Natural killer cell treated with Interleukin-12 subunit alpha and Interleukin-12 subunit beta and Interleukin-15 and Interleukin-18, amount 100 ng/mL, for 72 hours (primary cell): ENCODE measurements around the gene SLC37A3. TPM values are rescaled to one million over a fixed set of nuclear protein-coding genes. Genes with fewer than 3 reads are reported as not detected.
"Not testable (repeated sequence)": the region's sequence is repeated elsewhere in the genome, so short reads cannot be mapped to it uniquely, and the experiment has no call there.

Experiments
- ATAC-seq, 2 donors: fragments of 150-1000 bp; cut with Tn5 transposase in 1 of 2; sonication (Bioruptor Pico), chemical (Tn5 transposase) in 1 of 2; 2 replicates each; pipeline ENCODE4 v1.10.0; 2021
- DNase-seq: peaks from one replicate; pipeline ENCODE4 v3.0.0; 2022; ENCODE audit warnings: low spot score
- H3K27ac Mint-ChIP-seq, 2 donors: 1 replicate in 1 of 2; 2 replicates in 1 of 2; pipeline ENCODE4 v1.8.0; 2022; ENCODE audit warnings: mixed read lengths in 2 of 2, mild to moderate bottlenecking in 1 of 2, moderate library complexity in 1 of 2
- H3K27me3 Mint-ChIP-seq, 2 donors: 1 replicate in 1 of 2; 2 replicates in 1 of 2; pipeline ENCODE4 v1.8.0; 2022; ENCODE audit warnings: mixed read lengths in 2 of 2
- H3K36me3 Mint-ChIP-seq: one replicate; pipeline ENCODE4 v1.8.0; 2022; ENCODE audit warnings: mixed read lengths
- H3K4me1 Mint-ChIP-seq, 2 donors: 1 replicate in 1 of 2; 2 replicates in 1 of 2; pipeline ENCODE4 v1.8.0; 2022; ENCODE audit warnings: low read depth in 2 of 2, mixed read lengths in 2 of 2, mild to moderate bottlenecking in 1 of 2
- H3K4me3 Mint-ChIP-seq: one replicate; pipeline ENCODE4 v1.8.0; 2022; ENCODE audit warnings: mixed read lengths
- H3K9me3 Mint-ChIP-seq: 2 replicates; pipeline ENCODE4 v1.8.0; 2022; ENCODE audit warnings: mixed read lengths
- total RNA-seq, 2 donors: library from RNA; stranded (reverse); gene quantifications; one replicate each; pipeline ENCODE4 v1.2.3, GENCODE V29; 2022

The SLC37A3 gene
- total RNA-seq, 2 donors from 2014 or later: 26.3 to 51.5 TPM

DNA sequence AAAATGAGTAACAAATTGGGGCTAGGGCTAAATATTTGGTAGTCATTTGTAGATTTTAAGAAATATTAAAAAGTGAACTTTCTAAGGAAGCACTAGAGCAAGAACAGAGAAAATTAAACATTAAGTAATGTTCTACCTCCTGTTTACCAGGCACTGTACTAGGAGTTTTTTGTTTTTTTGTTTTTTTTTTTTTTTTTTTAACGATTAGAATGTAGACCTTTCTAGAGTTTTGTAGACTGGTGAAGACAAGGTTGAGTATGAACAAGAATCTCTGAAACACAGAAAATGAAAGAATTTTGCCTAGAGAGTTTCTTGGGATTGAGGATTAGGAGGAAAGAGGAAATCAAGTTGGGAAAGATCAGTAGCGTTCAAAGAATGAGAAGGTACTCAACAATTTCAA, 73.6 kb downstream of the SLC37A3 start:
- Mint-ChIP-seq H3K36me3 (no peaks in the 10 kb centered on the region), H3K27me3 (no peaks in the 10 kb centered on the region), H3K9me3 (no peaks in the 10 kb centered on the region), H3K4me3 (no peak overlapping the region), H3K27ac (no peak overlapping the region), H3K4me1 (no peaks in the 10 kb centered on the region)
- no peak for ATAC-seq
- DNase-seq: no peak

GRCh38 chr7:140322759-140323158, 75.6 kb downstream of the SLC37A3 start:
- no peak overlapping the region for H3K27ac Mint-ChIP-seq
- no peaks in the 10 kb centered on the region for H3K36me3 Mint-ChIP-seq
- no peak for DNase-seq
- H3K9me3 Mint-ChIP-seq: no peaks in the 10 kb centered on the region
- H3K4me3 Mint-ChIP-seq: no peak overlapping the region
- peaks cover 0 to 1% of the 10 kb centered on the region in 2 donors for H3K27me3 Mint-ChIP-seq
- no peak for ATAC-seq
- H3K4me1 Mint-ChIP-seq: no peaks in the 10 kb centered on the region

- H3K9me3 Mint-ChIP-seq, DNase-seq, H3K4me3 Mint-ChIP-seq, H3K36me3 Mint-ChIP-seq, H3K4me1 Mint-ChIP-seq, H3K27ac Mint-ChIP-seq, ATAC-seq: not testable (repeated sequence)
- H3K27me3 Mint-ChIP-seq: peaks cover 0 to 12% of the 10 kb centered on the region in 2 donors
Observed at GRCh38 chr7:140320078-140320477, 78.3 kb downstream of the SLC37A3 start.

DNA sequence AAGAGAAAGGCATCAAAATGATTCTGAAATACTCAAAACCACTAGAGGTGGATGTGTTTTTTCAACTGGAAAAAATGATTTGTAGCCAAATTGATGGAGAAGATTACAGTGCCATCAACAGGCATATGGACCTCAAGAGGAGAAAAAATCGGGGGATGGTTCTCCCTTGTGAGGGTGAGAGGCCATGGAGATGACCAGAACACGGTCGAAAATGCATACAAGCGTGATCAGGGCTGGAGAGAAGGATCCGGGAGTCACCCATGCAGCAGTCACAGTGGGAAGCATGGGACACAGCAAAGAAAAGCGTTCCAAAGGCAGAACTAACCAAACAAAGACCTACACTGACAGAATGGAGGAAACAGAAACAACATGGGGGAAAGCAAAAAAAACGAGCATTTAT, 80.3 kb downstream of the SLC37A3 start:
- no peak for ATAC-seq
- Mint-ChIP-seq H3K27ac (no peak overlapping the region), H3K36me3 (no peaks in the 10 kb centered on the region), H3K27me3 (peaks cover 0 to 12% of the 10 kb centered on the region in 2 donors), H3K9me3 (no peaks in the 10 kb centered on the region), H3K4me3 (no peak overlapping the region), H3K4me1 (peaks cover 0 to 7% of the 10 kb centered on the region in 2 donors)
- no peak for DNase-seq

GRCh38 chr7:140317597-140317996, 80.7 kb downstream of the SLC37A3 start:
- DNase-seq: no peak
- no peak overlapping the region for H3K4me3 Mint-ChIP-seq
- H3K27ac Mint-ChIP-seq: no peak overlapping the region
- ATAC-seq: no peak
- H3K27me3 Mint-ChIP-seq: peaks cover 0 to 12% of the 10 kb centered on the region in 2 donors
- no peaks in the 10 kb centered on the region for H3K36me3 Mint-ChIP-seq
- H3K9me3 Mint-ChIP-seq: no peaks in the 10 kb centered on the region
- H3K4me1 Mint-ChIP-seq: peaks cover 4 to 7% of the 10 kb centered on the region in 2 donors

- DNase-seq (no peak), ATAC-seq (peak; percentile 45 to 74)
- Mint-ChIP-seq H3K4me1 (peaks cover 5 to 14% of the 10 kb centered on the region in 2 donors), H3K36me3 (peaks cover 7% of the 10 kb centered on the region), H3K27ac (no peak overlapping the region), H3K9me3 (no peaks in the 10 kb centered on the region), H3K4me3 (no peak overlapping the region), H3K27me3 (peaks cover 0 to 17% of the 10 kb centered on the region in 2 donors)
Observed at GRCh38 chr7:140316165-140316661, 82.1 kb downstream of the SLC37A3 start.

DNA sequence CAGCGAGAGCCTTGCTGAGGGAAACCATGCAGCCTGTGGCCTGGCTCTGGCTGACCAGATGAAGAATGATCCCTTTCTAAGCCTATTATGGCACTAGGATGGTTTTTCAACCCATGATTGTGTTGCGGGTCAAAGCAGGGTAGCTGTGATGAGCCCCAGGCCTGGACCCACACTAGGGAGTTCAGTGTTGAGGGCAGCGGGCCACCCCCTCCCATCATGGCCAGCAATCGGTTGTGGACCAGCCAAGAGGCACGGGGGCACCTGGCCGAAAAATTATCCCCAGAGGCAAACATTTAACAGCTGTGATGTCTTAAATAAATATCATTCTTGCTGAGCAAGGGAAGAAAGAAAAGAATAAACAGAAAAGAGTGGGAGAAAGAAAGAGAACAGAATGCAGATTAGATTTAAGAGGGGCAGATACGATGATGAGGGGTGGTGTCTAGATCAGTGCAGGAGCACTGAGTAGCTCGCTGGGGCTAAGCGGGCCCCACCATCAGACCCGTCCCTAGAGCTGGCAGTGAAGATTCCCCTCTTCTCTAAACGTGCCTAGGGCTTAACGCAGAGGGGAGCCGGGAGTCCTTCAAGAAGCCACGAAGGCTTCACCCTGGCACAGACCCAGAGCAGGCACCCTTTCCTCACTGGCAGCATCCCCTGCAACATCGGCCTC, 82.7 kb downstream of the SLC37A3 start:
- no peaks in the 10 kb centered on the region for H3K9me3 Mint-ChIP-seq
- no peak overlapping the region for H3K4me3 Mint-ChIP-seq
- H3K27ac Mint-ChIP-seq: no peak overlapping the region
- peaks cover 8 to 17% of the 10 kb centered on the region in 2 donors for H3K4me1 Mint-ChIP-seq
- peaks cover 0 to 17% of the 10 kb centered on the region in 2 donors for H3K27me3 Mint-ChIP-seq
- H3K36me3 Mint-ChIP-seq: peaks cover 7% of the 10 kb centered on the region
- ATAC-seq (no peak), DNase-seq (no peak)

DNA sequence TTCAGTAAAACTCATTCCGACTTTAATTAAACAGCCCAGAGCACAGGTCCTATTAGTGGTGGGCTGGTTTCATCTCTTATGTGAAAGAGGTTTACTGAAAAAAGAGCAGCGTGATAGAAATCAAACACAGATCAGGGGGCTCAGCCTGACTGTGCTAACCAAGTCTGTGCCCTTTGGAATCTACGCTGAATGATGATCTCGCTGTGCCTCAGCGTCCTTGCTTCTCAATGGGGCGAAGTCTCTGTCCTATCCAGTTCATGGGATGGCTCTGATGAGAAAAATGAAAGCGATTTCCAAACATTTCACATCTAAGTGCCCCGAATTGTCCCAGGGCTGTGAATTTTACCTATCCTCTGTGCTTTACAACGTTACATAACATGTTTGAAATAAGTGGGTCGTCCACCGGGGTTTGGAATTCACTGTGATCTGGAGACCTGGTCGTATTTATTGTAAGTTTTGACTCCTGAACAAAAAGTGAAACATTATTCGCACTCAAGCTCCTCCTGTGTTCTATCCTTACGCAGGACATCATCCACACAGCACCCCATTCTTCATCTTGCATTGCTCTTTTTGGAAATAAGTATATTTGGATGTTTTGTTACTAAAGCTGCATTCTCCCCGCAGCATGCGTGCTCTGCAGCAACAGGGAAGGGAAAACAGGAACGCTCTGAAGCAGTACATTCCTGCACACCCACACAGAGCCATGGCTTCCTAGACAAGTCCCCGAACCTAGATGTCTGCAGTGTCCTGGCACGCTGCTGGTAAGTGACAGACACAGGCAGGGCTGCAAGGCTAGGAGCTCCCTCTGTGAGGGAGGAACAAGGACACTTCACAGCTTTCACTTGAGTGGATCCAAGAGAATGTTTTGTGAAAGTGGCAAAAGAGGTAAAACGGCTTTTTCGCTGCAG, 83.5 kb downstream of the SLC37A3 start:
- Mint-ChIP-seq H3K36me3 (peaks cover 7% of the 10 kb centered on the region), H3K27me3 (peaks cover 0 to 17% of the 10 kb centered on the region in 2 donors), H3K4me3 (no peak overlapping the region), H3K9me3 (no peaks in the 10 kb centered on the region), H3K4me1 (peaks cover 12 to 18% of the 10 kb centered on the region in 2 donors), H3K27ac (no peak overlapping the region)
- DNase-seq (no peak), ATAC-seq (no peak)

DNA sequence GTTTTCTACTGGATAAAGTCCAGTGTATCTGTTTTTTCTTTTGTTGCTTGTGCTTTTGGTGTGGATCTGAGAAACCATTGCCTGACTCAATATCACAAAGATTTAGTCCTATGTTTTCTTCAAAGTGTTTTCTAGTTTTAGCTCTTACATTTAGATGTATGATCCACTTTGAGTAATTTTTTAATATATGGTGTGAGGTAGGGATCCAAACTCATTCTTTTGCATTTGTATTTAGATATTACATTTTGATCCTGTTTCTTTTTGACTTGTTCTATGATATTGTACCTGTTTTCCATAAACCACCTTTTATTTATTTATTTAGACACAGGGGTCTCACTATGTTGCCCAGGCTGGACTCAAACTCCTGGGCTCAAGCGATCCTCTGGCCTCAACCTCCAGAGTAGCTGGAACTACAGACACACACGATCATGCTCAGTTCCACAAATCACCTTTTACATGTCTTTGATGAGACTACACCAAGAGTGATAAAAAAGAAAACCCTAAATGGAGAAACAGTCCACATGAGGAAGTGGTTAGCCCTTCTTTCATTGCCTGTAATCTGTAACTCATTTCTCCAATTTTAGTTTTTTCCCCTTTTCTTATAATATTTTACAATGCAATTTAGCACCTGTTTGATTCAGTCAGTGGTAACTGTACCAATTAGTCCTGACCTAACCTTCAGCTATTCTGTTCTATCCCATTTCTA, 86.0 kb downstream of the SLC37A3 start:
- ATAC-seq (no peak), DNase-seq (no peak)
- peaks cover 0 to 15% of the 10 kb centered on the region in 2 donors for H3K27me3 Mint-ChIP-seq
- peaks cover 7% of the 10 kb centered on the region for H3K36me3 Mint-ChIP-seq
- no peaks in the 10 kb centered on the region for H3K9me3 Mint-ChIP-seq
- H3K27ac Mint-ChIP-seq: no peak overlapping the region
- H3K4me3 Mint-ChIP-seq: peak overlapping the region; percentile 6
- peaks cover 12 to 21% of the 10 kb centered on the region in 2 donors for H3K4me1 Mint-ChIP-seq

GRCh38 chr7:140311128-140311527, 87.2 kb downstream of the SLC37A3 start:
- H3K27me3 Mint-ChIP-seq: peaks cover 0 to 14% of the 10 kb centered on the region in 2 donors
- not testable (repeated sequence) for H3K9me3 Mint-ChIP-seq, H3K4me3 Mint-ChIP-seq, H3K36me3 Mint-ChIP-seq, DNase-seq, H3K27ac Mint-ChIP-seq, ATAC-seq
- H3K4me1 Mint-ChIP-seq: peaks cover 12 to 15% of the 10 kb centered on the region in 2 donors

DNA sequence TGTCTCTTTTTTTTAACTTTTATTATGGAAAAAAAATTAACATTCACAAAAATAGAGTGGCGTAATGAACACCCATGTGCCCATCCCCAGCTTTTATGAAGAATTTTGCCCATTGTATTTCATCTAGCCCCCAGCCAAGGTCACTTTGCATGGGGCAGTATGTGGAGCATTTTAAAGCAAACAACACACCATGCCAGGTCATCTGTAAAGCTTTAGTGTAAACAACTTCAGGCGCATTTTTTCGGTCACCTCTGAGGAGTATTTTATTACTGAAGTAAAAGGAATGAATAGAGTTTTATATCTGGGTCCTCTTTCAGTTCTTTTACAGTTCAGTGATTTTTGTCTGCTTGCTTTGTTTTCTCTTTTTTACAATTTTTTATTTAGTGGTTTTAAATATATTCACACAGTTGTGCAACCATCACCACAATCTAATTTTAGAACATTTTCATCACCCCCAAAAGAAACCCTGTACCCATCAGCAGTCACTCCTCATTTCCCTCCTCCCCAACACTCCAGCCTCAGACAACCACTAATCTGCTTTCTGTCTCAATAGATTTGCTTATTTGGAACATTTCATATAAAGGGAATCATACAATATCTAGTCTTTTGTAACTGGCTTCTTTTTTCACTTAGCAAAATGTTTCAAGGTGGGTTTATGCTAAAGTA, 87.9 kb downstream of the SLC37A3 start:
- Mint-ChIP-seq H3K36me3 (peaks cover 7% of the 10 kb centered on the region), H3K4me1 (peaks cover 12 to 14% of the 10 kb centered on the region in 2 donors), H3K27ac (no peak overlapping the region), H3K9me3 (no peaks in the 10 kb centered on the region), H3K4me3 (no peak overlapping the region), H3K27me3 (peaks cover 0 to 11% of the 10 kb centered on the region in 2 donors)
- DNase-seq (no peak), ATAC-seq (no peak)

- H3K4me3 Mint-ChIP-seq: no peak overlapping the region
Observed at GRCh38 chr7:140308060-140308459, 90.3 kb downstream of the SLC37A3 start.

DNA sequence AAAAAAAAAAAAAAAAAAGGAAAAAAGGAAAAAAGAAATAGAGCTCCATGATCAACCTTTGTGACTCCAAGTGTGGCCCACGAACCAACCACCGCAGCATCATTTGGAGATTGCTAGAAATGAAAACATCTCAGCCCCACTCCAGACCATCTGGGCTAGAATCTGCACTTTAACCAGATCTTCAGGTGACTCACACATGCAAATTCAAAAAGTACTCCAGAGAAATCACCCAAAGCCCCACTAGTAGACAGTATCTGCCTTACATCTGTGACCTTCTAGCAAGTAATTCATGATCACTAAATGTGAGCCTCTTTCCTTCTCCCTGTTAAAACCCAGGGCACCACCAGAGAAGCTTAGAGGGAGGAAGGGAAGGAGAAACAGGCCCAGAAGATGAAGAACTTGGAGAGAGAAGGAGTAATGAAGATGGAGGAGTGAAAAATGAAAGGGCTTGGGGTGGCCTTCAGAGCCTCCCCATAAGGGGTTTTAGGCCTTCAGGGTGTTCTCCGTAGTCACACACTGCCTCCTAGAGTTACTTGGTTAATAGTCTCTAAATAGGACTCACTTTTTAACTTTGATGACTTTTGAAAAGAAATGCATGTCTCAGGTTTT, 94.0 kb downstream of the SLC37A3 start:
- Mint-ChIP-seq H3K4me1 (peaks cover 4 to 6% of the 10 kb centered on the region in 2 donors), H3K36me3 (no peaks in the 10 kb centered on the region), H3K4me3 (no peak overlapping the region), H3K27me3 (peaks cover 0 to 4% of the 10 kb centered on the region in 2 donors), H3K27ac (peak overlapping the region in 1 of 2 donors; percentile 27), H3K9me3 (no peaks in the 10 kb centered on the region)
- peak; percentile 71 to 83 for ATAC-seq
- DNase-seq: no peak

More at GRCh38 chr7:140308060-140308459, 90.3 kb downstream of the SLC37A3 start:
- ATAC-seq: no peak
- H3K27ac Mint-ChIP-seq: no peak overlapping the region
- no peak for DNase-seq
- H3K4me1 Mint-ChIP-seq: peaks cover 16 to 19% of the 10 kb centered on the region in 2 donors
- no peaks in the 10 kb centered on the region for H3K9me3 Mint-ChIP-seq
- H3K27me3 Mint-ChIP-seq: peaks cover 0 to 11% of the 10 kb centered on the region in 2 donors
- peaks cover 7% of the 10 kb centered on the region for H3K36me3 Mint-ChIP-seq
